HCT116 (cell line): ENCODE results near the gene TENM4. TPM values are rescaled to one million over a fixed set of nuclear protein-coding genes. Genes with fewer than 3 reads are reported as not detected.

ENCODE experiments used
- ATAC-seq: fragments of 200-7000 bp; cut with Tn5 transposase; 2 replicates; pipeline ENCODE4 v1.9.1; 2020; ENCODE audit warnings: mild to moderate bottlenecking, moderate library complexity
- BruUV-seq: library from RNA; stranded (reverse); fragments of 400-500 nt; replicated peaks from 2 replicates; lab custom pipeline; 2021; lab: Mats Ljungman, UMichigan
- CTCF ChIA-PET: fragments of 300-600 bp; sonication (Branson Sonifier 250); formaldehyde crosslinking; loops from one replicate; lab custom pipeline; 2021; ENCODE audit warnings: antibody characterized with exemption; lab: Charles Lee
- POLR2A ChIA-PET: fragments of 300-600, 350-600 bp; sonication (Branson Sonifier 250); formaldehyde crosslinking; loops from one replicate; lab custom pipeline; 2021; ENCODE audit warnings: antibody characterized with exemption; lab: Charles Lee
- RAD21 ChIA-PET, 2 experiments: fragments of 300-600 bp; sonication (Branson Sonifier 250); formaldehyde crosslinking; loops; one replicate each; lab custom pipeline; 2023; ENCODE audit warnings: low total read pairs in 2 of 2; ENCODE audit not compliant: uncharacterized antibody in 2 of 2, unreplicated experiment in 2 of 2, low non-redundant PET in 1 of 2; lab: Charles Lee
- DNase-seq: peaks from one replicate; pipeline ENCODE4 v3.0.0-alpha.2; 2010; ENCODE audit warnings: low read depth, low spot score
- H2AFZ ChIP-seq: fragments of 200-600 bp; shearing (Covaris generic), sonication (generic); 2 replicates; pipeline ENCODE4 v1.6.1; 2017; ENCODE audit warnings: low read depth, mixed run types, mixed read lengths, antibody characterized with exemption, low read length; ENCODE audit not compliant: poor library complexity, severe bottlenecking
- H3K27ac ChIP-seq: 2 replicates; pipeline ENCODE4 v1.5.1; 2012; ENCODE audit warnings: low read depth, low read length
- H3K27me3 ChIP-seq: fragments of 200-600 bp; sonication (generic); 2 replicates; pipeline ENCODE4 v1.6.1; 2016; ENCODE audit warnings: mixed run types, low read length, mixed read lengths; ENCODE audit not compliant: insufficient read depth
- H3K36me3 ChIP-seq, 2 experiments: fragments of 200-500 bp in 1 of 2; fragments of 200-600 bp in 1 of 2; sonication (Bioruptor generic) in 1 of 2; sonication (generic) in 1 of 2; 2 replicates each; pipeline versions ENCODE4 v1.5.1 to v1.6.1; 2014 to 2016; ENCODE audit warnings: low read length in 2 of 2, inconsistent platforms in 1 of 2, mixed read lengths in 1 of 2, mixed run types in 1 of 2; ENCODE audit not compliant: insufficient read depth in 2 of 2, control insufficient read depth in 1 of 2
- H3K4me1 ChIP-seq, 2 experiments: fragments of 200-600 bp in 1 of 2; sonication (generic) in 1 of 2; 2 replicates each; pipeline versions ENCODE4 v1.5.1 to v1.6.1; 2012 to 2017; ENCODE audit warnings: low read length in 2 of 2, inconsistent platforms in 1 of 2, mild to moderate bottlenecking in 1 of 2, mixed read lengths in 1 of 2, mixed run types in 1 of 2, moderate library complexity in 1 of 2; ENCODE audit not compliant: insufficient read depth in 2 of 2, control insufficient read depth in 1 of 2
- H3K4me2 ChIP-seq: fragments of 200-600 bp; sonication (generic); 2 replicates; pipeline ENCODE4 v1.6.1; 2017; ENCODE audit warnings: mixed run types, low read length, mixed read lengths
- H3K4me3 ChIP-seq, 2 experiments: fragments of 200-600 bp in 1 of 2; sonication (generic) in 1 of 2; replicated peaks in 1 of 2; 2 replicates each; pipeline ENCODE4 v1.5.1; 2011 to 2016; ENCODE audit warnings: low read length in 2 of 2, control low read depth in 1 of 2, low read depth in 1 of 2, mild to moderate bottlenecking in 1 of 2, mixed read lengths in 1 of 2, mixed run types in 1 of 2
- H3K79me2 ChIP-seq: fragments of 200-600 bp; sonication (generic); 2 replicates; pipeline ENCODE4 v1.6.1; 2017; ENCODE audit warnings: mild to moderate bottlenecking, mixed run types, low read length, moderate library complexity, mixed read lengths; ENCODE audit not compliant: insufficient read depth
- H3K9ac ChIP-seq: fragments of 200-600 bp; sonication (generic); 2 replicates; pipeline ENCODE4 v1.6.1; 2016; ENCODE audit warnings: low read length, mixed read lengths
- H3K9me2 ChIP-seq: fragments of 200-600 bp; sonication (generic), shearing (Covaris generic); 2 replicates; pipeline ENCODE4 v1.6.1; 2017; ENCODE audit warnings: mixed run types, mild to moderate bottlenecking, moderate library complexity; ENCODE audit not compliant: insufficient read depth
- H3K9me3 ChIP-seq, 2 experiments: fragments of 200-500 bp in 1 of 2; fragments of 200-600 bp in 1 of 2; sonication (Bioruptor generic) in 1 of 2; sonication (generic) in 1 of 2; 2 replicates each; pipeline ENCODE4 v1.6.1; 2014 to 2017; ENCODE audit warnings: low read length in 2 of 2, mixed read lengths in 2 of 2, inconsistent platforms in 1 of 2, low read depth in 1 of 2, mild to moderate bottlenecking in 1 of 2, mixed run types in 1 of 2, moderate library complexity in 1 of 2; ENCODE audit not compliant: control insufficient read depth in 1 of 2, insufficient read depth in 1 of 2
- H4K20me1 ChIP-seq: fragments of 200-600 bp; sonication (generic), shearing (Covaris generic); 2 replicates; pipeline ENCODE4 v1.6.1; 2017; ENCODE audit warnings: mixed run types, mild to moderate bottlenecking, moderate library complexity; ENCODE audit not compliant: insufficient read depth
- CBX3 ChIP-seq: IDR thresholded peaks from 2 replicates; pipeline ENCODE4 v1.6.1; 2012; ENCODE audit warnings: low read depth
- CEBPB ChIP-seq: IDR thresholded peaks from 2 replicates; pipeline ENCODE4 v1.6.1; 2012; ENCODE audit warnings: low read depth
- EGR1 ChIP-seq: IDR thresholded peaks from 2 replicates; pipeline ENCODE4 v1.6.1; 2012; ENCODE audit warnings: low read depth
- ELF1 ChIP-seq: IDR thresholded peaks from 2 replicates; pipeline ENCODE4 v1.6.1; 2012; ENCODE audit warnings: low read depth, borderline replicate concordance
- EZH2 ChIP-seq: fragments of 200-600 bp; sonication (generic); IDR thresholded peaks from 2 replicates; pipeline ENCODE4 v1.6.1; 2017; ENCODE audit warnings: antibody characterized with exemption, mixed run types
- FOSL1 ChIP-seq: IDR thresholded peaks from 2 replicates; pipeline ENCODE4 v1.6.1; 2012; ENCODE audit warnings: low read depth
- POLR2A ChIP-seq: IDR thresholded peaks from 2 replicates; pipeline ENCODE4 v1.7.0; 2011; ENCODE audit warnings: borderline replicate concordance; ENCODE audit not compliant: insufficient read depth, insufficient read length; ENCODE audit errors: extremely low read depth
- REST ChIP-seq: IDR thresholded peaks from 2 replicates; pipeline ENCODE4 v1.6.1; 2012; ENCODE audit warnings: low read depth
- SP1 ChIP-seq: IDR thresholded peaks from 2 replicates; pipeline ENCODE4 v1.6.1; 2012; ENCODE audit warnings: low read depth
- SRF ChIP-seq: IDR thresholded peaks from 2 replicates; pipeline ENCODE4 v1.6.1; 2012; ENCODE audit warnings: low read depth
- YY1 ChIP-seq: IDR thresholded peaks from 2 replicates; pipeline ENCODE4 v1.6.1; 2011; ENCODE audit warnings: low read length, low read depth, moderate library complexity, mild to moderate bottlenecking; ENCODE audit not compliant: insufficient replicate concordance; ENCODE audit errors: extremely low read depth
- ZFX ChIP-seq: fragments of 450-650 bp; IDR thresholded peaks from 2 replicates; pipeline ENCODE4 v1.6.1; 2017
- ZNF274 ChIP-seq: fragments of 200-500 bp; sonication (Bioruptor generic); IDR thresholded peaks from 2 replicates; pipeline ENCODE4 v1.6.1; 2014; ENCODE audit warnings: mild to moderate bottlenecking, low read depth, low read length, inconsistent platforms
- intact Hi-C: fragments of 100-400 bp; cut with micrococcal nuclease; formaldehyde crosslinking; loops from 2 replicates; pipeline ENCODE4 v1.10.0; 2022
- total RNA-seq: library from RNA; stranded (reverse); gene quantifications from one replicate; pipeline ENCODE4 v1.2.1, GENCODE V29; 2021; ENCODE audit not compliant: unreplicated experiment
- TF ChIP-seq, protein P1 (sequence below), 3 experiments: fragments of 200-600 bp in 1 of 3; sonication (generic) in 1 of 3; IDR thresholded peaks in 2 of 3; conservative IDR thresholded peaks in 1 of 3; 2 replicates each; pipeline ENCODE4 v1.5.1; 2012 to 2017; ENCODE audit warnings: low read depth in 2 of 3, low read length in 2 of 3, antibody characterized with exemption in 1 of 3, borderline replicate concordance in 1 of 3, control low read depth in 1 of 3, mild to moderate bottlenecking in 1 of 3, mixed read lengths in 1 of 3, mixed run types in 1 of 3, moderate library complexity in 1 of 3; ENCODE audit not compliant: insufficient read depth in 1 of 3

Gene TENM4
- total RNA-seq, 1 experiment from 2014 or later: 0.05 TPM

GRCh38 chr11:78932757-78933156 is 508.1 kb downstream of the TENM4 start:
- Histone ChIP-seq H3K9ac (no peak overlapping the region), H4K20me1 (no peaks in the 10 kb centered on the region), H3K4me1 (no peaks in the 10 kb centered on the region), H3K27ac (no peak overlapping the region), H3K79me2 (no peaks in the 10 kb centered on the region), H3K27me3 (peaks cover 39% of the 10 kb centered on the region), H3K4me3 (no peak overlapping the region), H3K9me2 (no peaks in the 10 kb centered on the region), H2AFZ (no peak overlapping the region), H3K4me2 (no peak overlapping the region), H3K36me3 (no peaks in the 10 kb centered on the region), H3K9me3 (no peaks in the 10 kb centered on the region)
- intact Hi-C loops: no loop called here
- ATAC-seq (no peak), DNase-seq (no peak)
- no TSS peak for BruUV-seq
- TF ChIP-seq, protein P1, sequence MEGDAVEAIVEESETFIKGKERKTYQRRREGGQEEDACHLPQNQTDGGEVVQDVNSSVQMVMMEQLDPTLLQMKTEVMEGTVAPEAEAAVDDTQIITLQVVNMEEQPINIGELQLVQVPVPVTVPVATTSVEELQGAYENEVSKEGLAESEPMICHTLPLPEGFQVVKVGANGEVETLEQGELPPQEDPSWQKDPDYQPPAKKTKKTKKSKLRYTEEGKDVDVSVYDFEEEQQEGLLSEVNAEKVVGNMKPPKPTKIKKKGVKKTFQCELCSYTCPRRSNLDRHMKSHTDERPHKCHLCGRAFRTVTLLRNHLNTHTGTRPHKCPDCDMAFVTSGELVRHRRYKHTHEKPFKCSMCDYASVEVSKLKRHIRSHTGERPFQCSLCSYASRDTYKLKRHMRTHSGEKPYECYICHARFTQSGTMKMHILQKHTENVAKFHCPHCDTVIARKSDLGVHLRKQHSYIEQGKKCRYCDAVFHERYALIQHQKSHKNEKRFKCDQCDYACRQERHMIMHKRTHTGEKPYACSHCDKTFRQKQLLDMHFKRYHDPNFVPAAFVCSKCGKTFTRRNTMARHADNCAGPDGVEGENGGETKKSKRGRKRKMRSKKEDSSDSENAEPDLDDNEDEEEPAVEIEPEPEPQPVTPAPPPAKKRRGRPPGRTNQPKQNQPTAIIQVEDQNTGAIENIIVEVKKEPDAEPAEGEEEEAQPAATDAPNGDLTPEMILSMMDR (IDR thresholded peaks at IDR 0.05 in 2 of 3, conservative IDR thresholded peaks at IDR 0.05 in 1 of 3; ENCODE audit: borderline replicate concordance in 1 of 3, insufficient read depth in 1 of 3, low read depth in 2 of 3, low read length in 2 of 3): no peak
- TF ChIP-seq YY1 (no peak), CEBPB (no peak), ELF1 (no peak), ZFX (no peak), REST (no peak), POLR2A (no peak), CBX3 (no peak), EZH2 (no peak), SP1 (no peak), FOSL1 (no peak), EGR1 (no peak), ZNF274 (no peak), SRF (no peak)
- CTCF ChIA-PET: no interaction called here
- POLR2A ChIA-PET: no interaction called here
- RAD21 ChIA-PET: no interaction called here
